ENCODE results near the gene ZNF675.
"Not testable (repeated sequence)": the region's sequence is repeated elsewhere in the genome, so short reads cannot be mapped to it uniquely, and the experiment has no call there.

Gene ZNF675

GRCh38 chr19:23686621-23687423 is at the start of gene ZNF675:
ZNF675 (minus strand) TSS chr19:23687212; CDS start chr19:23687033, 179 bp downstream.
- DNase-seq (ENCODE audit: low read depth in 2 of 2): peak; percentile 72 to 81

GRCh38 chr19:23730729-23731465 is 43.9 kb upstream of the ZNF675 start:
- DNase-seq (ENCODE audit: low read depth in 2 of 2): not testable (repeated sequence)

GRCh38 chr19:23724161-23724560 is 37.1 kb upstream of the ZNF675 start:
- not testable (repeated sequence) for DNase-seq (ENCODE audit: low read depth in 2 of 2)

DNA sequence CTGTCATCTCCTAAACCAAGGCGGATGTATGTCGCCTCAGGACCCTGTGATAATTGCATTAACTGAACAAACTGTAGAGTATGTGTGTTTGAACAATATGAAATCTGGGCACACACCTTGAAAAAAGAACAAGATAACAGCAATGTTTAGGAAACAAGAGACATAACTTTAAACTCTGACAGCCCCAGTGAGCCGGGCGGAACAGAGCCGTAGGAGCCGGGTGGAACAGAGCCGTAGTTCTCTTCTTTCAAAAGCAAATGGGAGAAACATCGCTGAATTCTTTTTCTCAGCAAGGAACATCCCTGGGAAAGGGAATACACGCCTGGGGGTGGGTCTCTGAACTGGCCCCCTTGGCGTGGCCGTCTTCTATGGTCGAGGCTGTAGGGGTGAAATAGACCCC is 31.8 kb upstream of the ZNF675 start:
- no peak for DNase-seq (ENCODE audit: low read depth in 2 of 2)

GRCh38 chr19:23716792-23717191 is 29.8 kb upstream of the ZNF675 start:
- no peak for DNase-seq (ENCODE audit: low read depth in 2 of 2)

GRCh38 chr19:23709347-23709746 is 22.3 kb upstream of the ZNF675 start:
- DNase-seq (ENCODE audit: low read depth in 2 of 2): no peak

DNA sequence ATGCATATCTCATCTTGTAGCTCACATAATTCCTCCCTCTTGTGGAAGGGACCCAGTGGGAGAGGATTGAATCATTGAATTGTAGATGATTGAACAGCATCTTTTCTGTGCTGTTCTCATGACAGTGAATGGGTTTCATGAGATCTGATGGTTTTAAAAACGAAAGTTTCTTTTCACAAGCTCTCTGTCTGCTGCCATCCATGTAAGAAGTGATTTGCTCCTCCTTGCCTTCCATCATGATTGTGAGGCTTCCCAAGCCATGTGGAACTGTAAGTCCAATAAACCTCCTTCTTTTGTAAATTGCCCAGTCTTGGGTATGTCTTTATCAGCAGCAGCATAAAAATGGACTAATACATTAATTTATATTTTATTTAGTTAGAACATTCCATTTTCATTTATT is 19.6 kb upstream of the ZNF675 start:
- DNase-seq (ENCODE audit: low read depth in 2 of 2): no peak

DNA sequence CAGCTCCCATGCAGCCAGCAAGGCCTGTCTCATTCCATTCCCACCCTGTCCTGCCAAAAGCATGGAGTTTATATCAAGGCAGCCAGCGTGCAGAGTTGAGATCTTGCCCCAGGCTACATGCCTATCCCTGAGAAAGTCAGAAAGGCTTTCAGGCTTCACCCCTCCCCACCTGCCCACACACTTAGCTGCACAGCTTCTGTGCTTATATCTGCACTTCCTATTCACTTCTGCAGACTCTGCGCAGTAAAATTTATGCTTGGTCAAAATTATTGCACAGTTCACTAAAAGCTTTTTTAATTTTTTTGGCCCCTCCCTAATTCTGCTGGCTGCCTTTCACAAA is 12.5 kb upstream of the ZNF675 start:
- no peak for DNase-seq (ENCODE audit: low read depth in 2 of 2)

DNA sequence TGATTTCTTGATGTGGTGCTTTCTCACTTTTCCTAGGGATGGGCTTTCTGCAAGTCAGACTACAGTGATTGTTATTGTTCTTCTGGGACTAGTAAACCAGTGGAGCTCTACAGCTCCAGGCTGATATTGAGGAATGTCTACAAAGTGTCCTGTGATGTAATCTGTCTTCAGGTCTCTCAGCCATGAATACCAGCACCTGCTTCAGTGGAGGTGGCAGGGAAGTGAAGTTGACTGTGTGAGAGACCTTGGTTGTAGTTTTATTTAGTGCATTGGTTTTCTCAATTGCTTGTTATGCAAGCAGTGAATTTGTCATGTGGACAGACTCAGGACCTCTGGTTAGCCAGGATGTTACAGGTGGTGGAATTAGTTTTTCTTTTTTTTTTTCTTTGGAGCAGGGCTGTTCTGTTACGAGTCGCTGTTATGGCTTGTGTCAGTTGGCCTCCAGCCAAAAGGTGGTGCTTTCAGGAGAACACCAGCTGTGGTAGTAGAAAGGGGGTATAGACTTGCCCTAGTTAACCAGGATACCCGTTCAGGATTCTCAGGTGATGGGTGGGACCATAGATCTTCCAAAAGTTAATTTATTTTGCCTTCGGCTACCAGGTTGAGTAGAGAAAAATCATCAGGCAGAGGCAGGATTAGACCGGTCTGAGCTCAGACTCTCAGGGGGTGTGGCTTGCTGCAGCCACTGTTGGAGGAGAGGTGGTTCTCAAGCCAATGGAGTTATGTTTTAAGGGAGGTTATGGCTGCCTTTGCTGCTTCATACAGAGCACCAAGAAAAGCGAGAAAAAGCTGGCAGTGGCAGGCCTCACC is 11.9 kb upstream of the ZNF675 start:
- no peak for DNase-seq (ENCODE audit: low read depth in 2 of 2)

DNA sequence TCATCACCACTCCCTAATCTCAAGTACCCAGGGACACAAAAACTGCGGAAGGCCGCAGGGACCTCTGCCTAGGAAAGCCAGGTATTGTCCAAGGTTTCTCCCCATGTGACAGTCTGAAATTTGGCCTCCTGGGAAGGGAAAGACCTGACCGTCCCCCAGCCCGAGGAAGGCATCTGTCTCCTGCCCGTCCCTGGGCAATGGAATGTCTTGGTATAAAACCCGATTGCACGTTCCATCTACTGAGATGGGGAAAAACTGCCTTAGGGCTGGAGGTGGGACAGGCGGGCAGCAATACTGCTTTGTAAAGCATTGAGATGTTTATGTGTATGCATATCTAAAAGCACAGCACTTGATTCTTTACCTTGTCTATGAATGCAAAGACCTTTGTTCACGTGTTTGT is 5.9 kb upstream of the ZNF675 start:
- not testable (repeated sequence) for DNase-seq (ENCODE audit: low read depth in 2 of 2)

- no peak for DNase-seq (ENCODE audit: low read depth in 2 of 2)
Measured at GRCh38 chr19:23673132-23673531, 13.9 kb downstream of the ZNF675 start.

DNA sequence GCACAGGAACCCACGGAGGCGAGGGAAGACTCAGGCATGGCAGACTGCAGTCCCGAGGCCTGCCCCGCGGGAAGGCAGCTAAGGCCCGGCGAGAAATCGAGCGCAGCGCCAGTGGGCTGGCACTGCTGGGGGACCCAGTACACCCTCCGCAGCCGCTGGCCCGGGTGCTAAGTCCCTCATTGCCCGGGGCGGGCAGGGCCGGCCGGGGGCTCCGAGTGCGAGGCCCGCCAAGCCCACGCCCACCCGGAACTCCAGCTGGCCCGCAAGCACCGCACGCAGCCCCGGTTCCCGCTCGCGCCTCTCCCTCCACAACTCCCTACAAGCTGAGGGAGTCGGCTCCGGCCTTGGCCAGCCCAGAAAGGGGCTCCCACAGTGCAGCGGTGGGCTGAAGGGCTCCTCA is 18.4 kb downstream of the ZNF675 start:
- DNase-seq (ENCODE audit: low read depth in 2 of 2): not testable (repeated sequence)

DNA sequence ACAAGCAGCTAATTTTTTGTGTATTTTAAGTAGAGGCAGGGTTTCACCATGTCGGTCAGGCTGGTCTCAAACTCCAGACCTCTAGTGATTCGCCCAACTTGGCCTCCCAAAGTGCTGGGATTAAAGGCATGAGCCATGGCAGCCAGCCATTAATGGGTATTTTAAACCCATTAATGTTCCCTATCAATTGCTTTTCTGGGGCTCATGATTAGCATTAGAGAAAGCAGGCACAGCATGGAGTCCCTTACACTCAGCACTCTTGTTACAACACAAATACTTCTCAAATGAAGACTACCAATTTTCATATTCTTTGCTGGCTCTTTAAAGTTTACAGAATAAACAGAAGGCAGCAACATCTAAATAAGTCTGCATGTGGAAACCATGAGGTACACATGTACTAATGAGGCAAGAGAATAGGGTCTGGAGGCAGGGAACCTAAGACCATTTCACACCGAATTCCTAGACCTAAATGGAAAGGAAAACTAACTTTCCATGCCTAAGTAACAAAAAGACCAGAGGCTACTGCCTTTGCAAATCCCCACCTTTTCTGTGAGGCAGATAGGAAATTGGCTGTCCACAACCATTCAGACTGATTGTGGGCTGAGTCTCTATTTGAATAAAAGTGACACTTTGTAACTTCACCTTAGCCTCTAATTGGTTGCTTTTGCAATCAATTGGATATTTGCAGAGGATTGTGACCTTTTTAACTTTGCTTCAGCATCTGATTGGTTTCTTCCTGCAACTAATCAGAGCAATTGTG is 21.2 kb downstream of the ZNF675 start:
- no peak for DNase-seq (ENCODE audit: low read depth in 2 of 2)

- DNase-seq (ENCODE audit: low read depth in 2 of 2): not testable (repeated sequence)
Measured at GRCh38 chr19:23649817-23650216, 37.2 kb downstream of the ZNF675 start.

Measured in activated CD8-positive, alpha-beta memory T cell treated with anti-CD3 and anti-CD28 coated beads for 4 hours (primary cell).